Germinal center (tissue), 1 donor: ENCODE results near the gene CHMP1A.

Experiments
- DNase-seq: peaks from one replicate; pipeline ENCODE4 v3.0.0; 2012; ENCODE audit warnings: mixed read lengths, low spot score

The CHMP1A gene

GRCh38 chr16:89602952-89603590 is 54.4 kb downstream of the CHMP1A start:
- no peak for DNase-seq

- DNase-seq, result peak; percentile 36
Observed at GRCh38 chr16:89602273-89602951, 55.1 kb downstream of the CHMP1A start.

- no peak for DNase-seq
Observed at GRCh38 chr16:89601906-89602272, 55.6 kb downstream of the CHMP1A start.

- DNase-seq, result no peak
Observed at GRCh38 chr16:89600956-89601355, 56.6 kb downstream of the CHMP1A start.

GRCh38 chr16:89600427-89600826 is 57.1 kb downstream of the CHMP1A start:
- no peak for DNase-seq

- DNase-seq, result no peak
Observed at GRCh38 chr16:89599902-89600301, 57.6 kb downstream of the CHMP1A start.

GRCh38 chr16:89599451-89599858 is 58.1 kb downstream of the CHMP1A start:
- DNase-seq, result peak; percentile 17

GRCh38 chr16:89598199-89598598 is 59.3 kb downstream of the CHMP1A start:
- DNase-seq, result peak; percentile 10

GRCh38 chr16:89596957-89597649 is 60.4 kb downstream of the CHMP1A start:
- no peak for DNase-seq

GRCh38 chr16:89596061-89596689 is 61.3 kb downstream of the CHMP1A start:
- DNase-seq, result no peak

GRCh38 chr16:89595330-89596060 is 62.0 kb downstream of the CHMP1A start:
- no peak for DNase-seq
